Thoracic aorta (tissue), 2 donors: ENCODE data around the gene CDH3. TPM values are rescaled to one million over a fixed set of nuclear protein-coding genes. Genes with fewer than 3 reads are reported as not detected.

Experiments
- ATAC-seq: fragments of 150-250 bp; one replicate; pipeline ENCODE4 v1.8.0; 2017; ENCODE audit warnings: low read depth; ENCODE audit not compliant: insufficient number of reproducible peaks, low FRiP score
- DNase-seq: peaks from one replicate; pipeline ENCODE4 v3.0.0-alpha.2; 2020; ENCODE audit warnings: low spot score
- H3K27ac ChIP-seq, 2 donors: fragments of 200-600 bp; sonication (generic); 1 replicate in 1 of 2; 2 replicates in 1 of 2; pipeline ENCODE4 v1.5.1; 2016; ENCODE audit warnings: mild to moderate bottlenecking in 2 of 2, moderate library complexity in 2 of 2
- H3K27me3 ChIP-seq: fragments of 200-600 bp; sonication (generic); replicated peaks from 2 replicates; pipeline ENCODE4 v1.6.0; 2016; ENCODE audit warnings: mild to moderate bottlenecking; ENCODE audit not compliant: insufficient read depth
- H3K36me3 ChIP-seq: fragments of 200-600 bp; sonication (generic); one replicate; pipeline ENCODE4 v1.5.1; 2016
- H3K4me1 ChIP-seq, 2 donors: fragments of 200-600 bp; sonication (generic); 1 replicate in 1 of 2; 2 replicates in 1 of 2; pipeline versions ENCODE4 v1.5.1 to v1.6.0; 2016; ENCODE audit warnings: low read depth in 2 of 2, mild to moderate bottlenecking in 1 of 2; ENCODE audit not compliant: control insufficient read depth in 1 of 2
- H3K4me3 ChIP-seq: fragments of 200-600 bp; sonication (generic); 2 replicates; pipeline ENCODE4 v1.5.1; 2016; ENCODE audit warnings: mild to moderate bottlenecking
- H3K9me3 ChIP-seq: fragments of 200-600 bp; sonication (generic); 2 replicates; pipeline ENCODE4 v1.5.1; 2016
- CTCF ChIP-seq: fragments of 200-600 bp; sonication (generic); IDR thresholded peaks from one replicate; pipeline ENCODE4 v1.5.1; 2019; ENCODE audit warnings: antibody characterized with exemption
- total RNA-seq, 2 donors: library from RNA; depleted of rRNA; stranded (reverse); fragments of >200 nt; gene quantifications; one replicate each; pipeline versions ENCODE4 v1.1.0 to v1.2.3, GENCODE V29; 2016

Gene CDH3
- total RNA-seq, 2 donors from 2014 or later = not detected

- H3K9me3 ChIP-seq = no peaks in the 10 kb centered on the region
- H3K27me3 ChIP-seq = no peaks in the 10 kb centered on the region
- TF ChIP-seq CTCF = no peak
- H3K4me1 ChIP-seq = no peaks in the 10 kb centered on the region
- H3K4me3 ChIP-seq = no peak overlapping the region
- DNase-seq (no peak), ATAC-seq (no peak)
- no peak overlapping the region for H3K27ac ChIP-seq
- H3K36me3 ChIP-seq = no peaks in the 10 kb centered on the region
Measured at GRCh38 chr16:68629351-68629910, 15.7 kb upstream of the CDH3 start.

GRCh38 chr16:68636064-68636560 lies 9.0 kb upstream of the CDH3 start:
- ATAC-seq = no peak
- H3K4me1 ChIP-seq = no peaks in the 10 kb centered on the region
- no peaks in the 10 kb centered on the region for H3K27me3 ChIP-seq
- TF ChIP-seq CTCF = no peak
- no peaks in the 10 kb centered on the region for H3K36me3 ChIP-seq
- DNase-seq = no peak
- no peak overlapping the region for H3K4me3 ChIP-seq
- no peak overlapping the region for H3K27ac ChIP-seq
- H3K9me3 ChIP-seq = no peaks in the 10 kb centered on the region

- no peak for DNase-seq
Measured at GRCh38 chr16:68636818-68637217, 8.3 kb upstream of the CDH3 start.

GRCh38 chr16:68640972-68641371 lies 4.1 kb upstream of the CDH3 start:
- ATAC-seq (no peak), DNase-seq (no peak)
- peaks cover 9 to 17% of the 10 kb centered on the region in 2 donors for H3K4me1 ChIP-seq
- no peaks in the 10 kb centered on the region for H3K9me3 ChIP-seq
- H3K36me3 ChIP-seq = no peaks in the 10 kb centered on the region
- TF ChIP-seq CTCF = no peak
- no peak overlapping the region for H3K4me3 ChIP-seq
- no peak overlapping the region for H3K27ac ChIP-seq
- H3K27me3 ChIP-seq = peaks cover 11% of the 10 kb centered on the region

More at GRCh38 chr16:68636818-68637217, 8.3 kb upstream of the CDH3 start:
- Histone ChIP-seq H3K27ac (no peak overlapping the region), H3K4me1 (no peaks in the 10 kb centered on the region), H3K9me3 (no peaks in the 10 kb centered on the region), H3K27me3 (no peaks in the 10 kb centered on the region), H3K4me3 (no peak overlapping the region), H3K36me3 (no peaks in the 10 kb centered on the region)
- ATAC-seq = no peak
- TF ChIP-seq CTCF = no peak

- DNase-seq = no peak
- ATAC-seq = no peak
- no peak for TF ChIP-seq CTCF
- H3K27ac ChIP-seq = no peak overlapping the region
- H3K9me3 ChIP-seq = no peaks in the 10 kb centered on the region
- no peaks in the 10 kb centered on the region for H3K36me3 ChIP-seq
- peaks cover 11% of the 10 kb centered on the region for H3K27me3 ChIP-seq
- H3K4me3 ChIP-seq = no peak overlapping the region
- H3K4me1 ChIP-seq = peaks cover 9 to 20% of the 10 kb centered on the region in 2 donors
Measured at GRCh38 chr16:68642047-68642435, 3.1 kb upstream of the CDH3 start.
